HepG2 (cell line): ENCODE data around the gene SHROOM2.

Experiments used
- DPF2 ChIP-seq: sonication (generic); formaldehyde crosslinking; IDR thresholded peaks from 2 replicates; pipeline ENCODE4 v1.4.0; 2020; ENCODE audit warnings: mild to moderate bottlenecking, low read depth, missing genetic modification reagents, borderline replicate concordance
- KAT7 ChIP-seq: IDR thresholded peaks from 2 replicates; pipeline ENCODE4 v1.6.1; 2018; ENCODE audit warnings: borderline replicate concordance, missing compliant biosample characterization
- MAX ChIP-seq: IDR thresholded peaks from 2 replicates; pipeline ENCODE4 v1.6.1; 2012; ENCODE audit warnings: inconsistent platforms
- POLR2AphosphoS2 ChIP-seq: IDR thresholded peaks from 2 replicates; pipeline ENCODE4 v1.6.1; 2011; ENCODE audit warnings: low read depth, low read length, improper control_type of control experiment
- REST ChIP-seq, 2 experiments: IDR thresholded peaks; 2 replicates each; pipeline ENCODE4 v1.6.1; 2011 to 2012; ENCODE audit warnings: low read length in 2 of 2, borderline replicate concordance in 1 of 2, low read depth in 1 of 2, mild to moderate bottlenecking in 1 of 2, moderate library complexity in 1 of 2
- RFXAP ChIP-seq: sonication (generic); formaldehyde crosslinking; IDR thresholded peaks from 2 replicates; pipeline ENCODE4 v1.4.0; 2020; ENCODE audit warnings: missing genetic modification reagents, borderline replicate concordance
- TAF1 ChIP-seq: sonication (generic); formaldehyde crosslinking; IDR thresholded peaks from 2 replicates; pipeline ENCODE4 v1.4.0; 2020; ENCODE audit warnings: missing genetic modification reagents
- ZNF446 ChIP-seq: sonication (generic); formaldehyde crosslinking; IDR thresholded peaks from 2 replicates; pipeline ENCODE4 v1.5.0; 2020; ENCODE audit warnings: mild to moderate bottlenecking, missing genetic modification reagents
- ZNF75D ChIP-seq: sonication (generic); formaldehyde crosslinking; IDR thresholded peaks from 2 replicates; pipeline ENCODE4 v1.8.1; 2023; ENCODE audit warnings: missing genetic modification reagents, mild to moderate bottlenecking, borderline replicate concordance
- ZNF878 ChIP-seq: sonication (generic); formaldehyde crosslinking; IDR thresholded peaks from 2 replicates; pipeline ENCODE4 v1.8.1; 2023; ENCODE audit warnings: mild to moderate bottlenecking, missing genetic modification reagents, moderate library complexity

GRCh38 chrX:9835585-9836210 is 49.5 kb downstream of the SHROOM2 start:
- TF ChIP-seq ZNF75D (CRISPR knock-in tag): no peak
- no peak for TF ChIP-seq REST (IDR thresholded peaks at IDR 0.05; ENCODE audit: borderline replicate concordance in 1 of 2, low read depth in 1 of 2, low read length in 2 of 2)
- TF ChIP-seq KAT7 (CRISPR knock-in tag): no peak
- no peak for TF ChIP-seq MAX
- no peak for TF ChIP-seq RFXAP (CRISPR knock-in tag)
- TF ChIP-seq ZNF446 (CRISPR knock-in tag): no peak
- no peak for TF ChIP-seq DPF2 (CRISPR knock-in tag)
- TF ChIP-seq TAF1 (CRISPR knock-in tag): no peak
- no peak for TF ChIP-seq POLR2AphosphoS2
- no peak for TF ChIP-seq ZNF878 (CRISPR knock-in tag)
